MM.1S (cell line): ENCODE results near the gene MAP3K4.

Experiments used
- DNase-seq: peaks from one replicate; pipeline ENCODE4 v3.0.0-alpha.2; 2015
- H2AFZ ChIP-seq: fragments of 300-600 bp; sonication (generic); 2 replicates; pipeline ENCODE4 v1.6.0; 2016; ENCODE audit warnings: antibody characterized with exemption, low read length
- H3F3A ChIP-seq: fragments of 300-600 bp; sonication (generic); 2 replicates; pipeline ENCODE4 v1.6.1; 2016; ENCODE audit warnings: mild to moderate bottlenecking, antibody characterized with exemption, low read length, moderate library complexity, mixed read lengths; ENCODE audit not compliant: insufficient read depth
- H3K27ac ChIP-seq: fragments of 300-600 bp; sonication (generic); 2 replicates; pipeline ENCODE4 v1.5.1; 2016; ENCODE audit warnings: mild to moderate bottlenecking, low read length
- H3K27me3 ChIP-seq: fragments of 300-600 bp; sonication (generic); replicated peaks from 2 replicates; pipeline ENCODE4 v1.6.0; 2016; ENCODE audit warnings: low read length; ENCODE audit not compliant: insufficient read depth
- H3K36me3 ChIP-seq: fragments of 300-600 bp; sonication (generic); replicated peaks from 2 replicates; pipeline ENCODE4 v1.6.1; 2016; ENCODE audit warnings: mild to moderate bottlenecking, low read length, mixed read lengths; ENCODE audit not compliant: insufficient read depth
- H3K4me1 ChIP-seq: fragments of 300-600 bp; sonication (generic); 2 replicates; pipeline ENCODE4 v1.6.1; 2016; ENCODE audit warnings: low read length, mixed read lengths
- H3K4me2 ChIP-seq: fragments of 300-600 bp; sonication (generic); 2 replicates; pipeline ENCODE4 v1.6.0; 2016; ENCODE audit warnings: low read depth, low read length
- H3K4me3 ChIP-seq: fragments of 300-600 bp; sonication (generic); 2 replicates; pipeline ENCODE4 v1.5.1; 2016; ENCODE audit warnings: low read length, mixed read lengths
- H3K79me2 ChIP-seq: fragments of 300-600 bp; sonication (generic); 2 replicates; pipeline ENCODE4 v1.6.1; 2016; ENCODE audit warnings: mixed run types, low read length, mixed read lengths
- H3K9ac ChIP-seq: fragments of 300-600 bp; sonication (generic); 2 replicates; pipeline ENCODE4 v1.6.1; 2016; ENCODE audit warnings: low read length, mixed read lengths
- H3K9me2 ChIP-seq: fragments of 300-600 bp; sonication (generic); replicated peaks from 2 replicates; pipeline ENCODE4 v1.6.1; 2016; ENCODE audit warnings: mild to moderate bottlenecking, low read length, mixed read lengths; ENCODE audit not compliant: insufficient read depth
- H3K9me3 ChIP-seq: fragments of 300-600 bp; sonication (generic); replicated peaks from 2 replicates; pipeline ENCODE4 v1.6.1; 2016; ENCODE audit warnings: mild to moderate bottlenecking, low read length, mixed read lengths; ENCODE audit not compliant: insufficient read depth
- H4K20me1 ChIP-seq: fragments of 300-600 bp; sonication (generic); 2 replicates; pipeline ENCODE4 v1.6.1; 2016; ENCODE audit warnings: mild to moderate bottlenecking, low read length, moderate library complexity, mixed read lengths; ENCODE audit not compliant: insufficient read depth
- CTCF ChIP-seq: fragments of 300-600 bp; sonication (generic); IDR thresholded peaks from 2 replicates; pipeline ENCODE4 v1.5.1; 2016; ENCODE audit warnings: antibody characterized with exemption, low read length, mixed read lengths
- EZH2 ChIP-seq: fragments of 300-600 bp; sonication (generic); optimal IDR thresholded peaks from 2 replicates; pipeline ENCODE3; 2017; ENCODE audit warnings: low read depth, mild to moderate bottlenecking, antibody characterized with exemption, low read length, mixed read lengths
- EZH2phosphoT487 ChIP-seq: fragments of 300-600 bp; sonication (generic); IDR thresholded peaks from 2 replicates; pipeline ENCODE4 v1.6.1; 2018; ENCODE audit warnings: antibody characterized with exemption, low read length

Gene MAP3K4

DNA sequence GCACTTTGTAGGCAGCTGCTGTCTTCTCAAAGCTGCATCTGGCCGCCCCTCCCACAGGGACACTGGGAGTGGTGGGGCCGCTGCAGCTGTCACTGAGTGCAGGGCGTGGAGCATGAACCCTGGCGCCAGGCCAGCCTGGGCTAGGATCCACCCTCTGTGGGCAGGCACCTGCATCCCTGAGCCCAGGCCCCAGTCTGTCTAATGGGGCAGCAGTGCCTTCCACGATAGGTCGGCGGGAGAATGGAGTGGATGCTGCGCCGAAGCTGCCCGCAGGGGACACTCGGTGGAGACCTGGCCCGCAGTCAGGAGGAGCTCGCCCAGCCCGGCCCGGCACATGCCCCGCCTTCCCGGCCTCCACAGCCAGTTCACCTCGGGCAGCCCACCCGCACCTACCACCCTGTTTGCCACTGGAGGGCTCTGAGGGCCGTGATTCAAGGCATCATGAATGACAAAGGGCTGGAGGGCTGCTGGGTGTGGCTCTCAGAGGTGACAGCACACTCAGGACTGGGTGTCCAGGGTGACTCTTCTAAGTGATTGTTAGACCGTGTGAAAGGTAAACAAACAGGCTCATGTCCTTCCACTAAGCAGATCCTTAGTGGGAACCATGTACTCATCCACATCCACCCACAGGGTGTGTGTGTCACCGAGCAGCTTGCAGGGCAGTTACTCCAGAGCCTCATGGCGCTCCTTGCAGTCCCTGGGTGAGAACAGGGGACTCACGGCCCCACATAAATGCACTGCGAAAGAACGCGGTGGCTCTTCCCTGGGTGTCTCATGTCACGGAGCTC, 148.4 kb downstream of the MAP3K4 start:
- TF ChIP-seq EZH2 (no peak), CTCF (no peak), EZH2phosphoT487 (no peak)
- Histone ChIP-seq H3K4me3 (no peak overlapping the region), H3K9me3 (no peaks in the 10 kb centered on the region), H2AFZ (no peak overlapping the region), H4K20me1 (no peaks in the 10 kb centered on the region), H3K9me2 (no peaks in the 10 kb centered on the region), H3K27me3 (no peaks in the 10 kb centered on the region), H3K4me2 (no peak overlapping the region), H3F3A (no peaks in the 10 kb centered on the region), H3K27ac (no peak overlapping the region), H3K9ac (no peak overlapping the region), H3K79me2 (no peaks in the 10 kb centered on the region), H3K36me3 (no peaks in the 10 kb centered on the region), H3K4me1 (no peaks in the 10 kb centered on the region)
- no peak for DNase-seq

- no peak overlapping the region for H3K4me3 ChIP-seq
- H3F3A ChIP-seq: no peaks in the 10 kb centered on the region
- no peak overlapping the region for H3K27ac ChIP-seq
- no peaks in the 10 kb centered on the region for H3K9me2 ChIP-seq
- TF ChIP-seq EZH2 (no peak), CTCF (no peak), EZH2phosphoT487 (no peak)
- no peak overlapping the region for H3K9ac ChIP-seq
- no peaks in the 10 kb centered on the region for H4K20me1 ChIP-seq
- H3K4me2 ChIP-seq: no peak overlapping the region
- no peak for DNase-seq
- no peak overlapping the region for H2AFZ ChIP-seq
- no peaks in the 10 kb centered on the region for H3K27me3 ChIP-seq
- H3K79me2 ChIP-seq: no peaks in the 10 kb centered on the region
- no peaks in the 10 kb centered on the region for H3K9me3 ChIP-seq
- no peaks in the 10 kb centered on the region for H3K36me3 ChIP-seq
- no peaks in the 10 kb centered on the region for H3K4me1 ChIP-seq
Measured at GRCh38 chr6:161140554-161140875, 148.9 kb downstream of the MAP3K4 start.

DNA sequence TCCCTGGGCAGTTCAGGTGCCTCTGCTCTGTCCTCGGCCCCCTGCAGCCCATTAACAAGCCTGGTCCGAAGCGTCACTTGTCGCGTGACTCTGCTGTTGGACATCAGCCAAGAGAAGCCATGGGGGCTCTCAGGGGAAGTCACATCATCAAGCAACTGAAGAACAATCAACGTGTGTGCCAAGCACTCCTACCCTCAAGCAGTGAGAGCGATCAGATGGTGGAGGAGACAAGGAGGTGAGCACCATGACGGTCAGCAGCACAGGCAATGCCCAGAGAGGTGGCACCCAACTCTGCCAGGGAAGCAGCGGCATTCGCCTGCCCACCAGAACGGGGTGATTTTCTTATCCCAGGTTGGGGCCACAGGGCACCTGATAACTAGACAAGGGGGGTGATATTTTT, 149.6 kb downstream of the MAP3K4 start:
- no peaks in the 10 kb centered on the region for H3K79me2 ChIP-seq
- no peaks in the 10 kb centered on the region for H3K9me3 ChIP-seq
- no peaks in the 10 kb centered on the region for H3K9me2 ChIP-seq
- H3F3A ChIP-seq: no peaks in the 10 kb centered on the region
- no peak overlapping the region for H3K9ac ChIP-seq
- no peak overlapping the region for H3K4me2 ChIP-seq
- no peaks in the 10 kb centered on the region for H4K20me1 ChIP-seq
- H3K27ac ChIP-seq: no peak overlapping the region
- H3K4me1 ChIP-seq: no peaks in the 10 kb centered on the region
- no peak for DNase-seq
- H2AFZ ChIP-seq: no peak overlapping the region
- no peak overlapping the region for H3K4me3 ChIP-seq
- no peaks in the 10 kb centered on the region for H3K27me3 ChIP-seq
- no peak for TF ChIP-seq EZH2phosphoT487
- TF ChIP-seq CTCF: no peak
- TF ChIP-seq EZH2: no peak
- H3K36me3 ChIP-seq: no peaks in the 10 kb centered on the region
